ENCODE measurements around the gene SLC44A4. TPM values are rescaled to one million over a fixed set of nuclear protein-coding genes. Genes with fewer than 3 reads are reported as not detected.

SLC44A4 gene
- total RNA-seq, 1 donor = not detected

GRCh38 chr6:31814677-31815024, 64.1 kb downstream of the SLC44A4 start:
- TF ChIP-seq, protein P1, sequence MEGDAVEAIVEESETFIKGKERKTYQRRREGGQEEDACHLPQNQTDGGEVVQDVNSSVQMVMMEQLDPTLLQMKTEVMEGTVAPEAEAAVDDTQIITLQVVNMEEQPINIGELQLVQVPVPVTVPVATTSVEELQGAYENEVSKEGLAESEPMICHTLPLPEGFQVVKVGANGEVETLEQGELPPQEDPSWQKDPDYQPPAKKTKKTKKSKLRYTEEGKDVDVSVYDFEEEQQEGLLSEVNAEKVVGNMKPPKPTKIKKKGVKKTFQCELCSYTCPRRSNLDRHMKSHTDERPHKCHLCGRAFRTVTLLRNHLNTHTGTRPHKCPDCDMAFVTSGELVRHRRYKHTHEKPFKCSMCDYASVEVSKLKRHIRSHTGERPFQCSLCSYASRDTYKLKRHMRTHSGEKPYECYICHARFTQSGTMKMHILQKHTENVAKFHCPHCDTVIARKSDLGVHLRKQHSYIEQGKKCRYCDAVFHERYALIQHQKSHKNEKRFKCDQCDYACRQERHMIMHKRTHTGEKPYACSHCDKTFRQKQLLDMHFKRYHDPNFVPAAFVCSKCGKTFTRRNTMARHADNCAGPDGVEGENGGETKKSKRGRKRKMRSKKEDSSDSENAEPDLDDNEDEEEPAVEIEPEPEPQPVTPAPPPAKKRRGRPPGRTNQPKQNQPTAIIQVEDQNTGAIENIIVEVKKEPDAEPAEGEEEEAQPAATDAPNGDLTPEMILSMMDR (IDR thresholded peaks at IDR 0.05; ENCODE audit: insufficient read depth, low read depth, low read length) = no peak
- peak overlapping the region; percentile 76 for H3K4me3 ChIP-seq (ENCODE audit: low read depth, low read length)
- peak; percentile 99 for DNase-seq (ENCODE audit: low read depth)

- DNase-seq (ENCODE audit: low read depth) = no peak
- TF ChIP-seq, protein P1 (IDR thresholded peaks at IDR 0.05; ENCODE audit: insufficient read depth, low read depth, low read length) = no peak
- peak overlapping the region; percentile 21 for H3K4me3 ChIP-seq (ENCODE audit: low read depth, low read length)
These were observed 65.3 kb downstream of the SLC44A4 start for GRCh38 chr6:31813465-31813849.

Small RNAs within 50 kb of the gene (small RNA-seq; reads per million reads assigned to genes)
- 25.9 reads per million, percentile 94 among the genes with 10 or more reads in this experiment for gene SNORD48
- not detected for gene SNORD52

Other genes with a start within 250 kb of the SLC44A4 start
- gene BAG6, start 226.3 kb downstream of the SLC44A4 start, total RNA-seq = 123 and 166 TPM in 2 replicates
- gene APOM, start 223.1 kb downstream of the SLC44A4 start, total RNA-seq = 0.43 and 0.97 TPM in 2 replicates
- gene C6orf47, start 218.2 kb downstream of the SLC44A4 start, total RNA-seq = 20.7 and 21.9 TPM in 2 replicates
- gene GPANK1, start 214.0 kb downstream of the SLC44A4 start, total RNA-seq = 16.1 and 20.7 TPM in 2 replicates
- gene CSNK2B, start 212.9 kb downstream of the SLC44A4 start, total RNA-seq = 136 and 144 TPM in 2 replicates
- gene LY6G5B, start 209.0 kb downstream of the SLC44A4 start, total RNA-seq = 3.2 and 3.9 TPM in 2 replicates
- gene LY6G5C, start 197.9 kb downstream of the SLC44A4 start, total RNA-seq = 0.43 and 0.64 TPM in 2 replicates
- gene ABHD16A, start 175.7 kb downstream of the SLC44A4 start, total RNA-seq = 43.2 and 76.0 TPM in 2 replicates
- not detected in 2 replicates for gene LY6G6F, start 172.1 kb downstream of the SLC44A4 start, total RNA-seq
- not detected in 2 replicates for gene LY6G6D, start 163.6 kb downstream of the SLC44A4 start, total RNA-seq
- not detected in 2 replicates for gene LY6G6C, start 157.3 kb downstream of the SLC44A4 start, total RNA-seq
- gene MPIG6B, start 155.6 kb downstream of the SLC44A4 start, total RNA-seq = not detected in 2 replicates
- 60.5 and 68.0 TPM in 2 replicates for gene DDAH2, start 149.7 kb downstream of the SLC44A4 start, total RNA-seq
- gene CLIC1, start 142.5 kb downstream of the SLC44A4 start, total RNA-seq = 586 and 701 TPM in 2 replicates
- 9.5 and 13.9 TPM in 2 replicates for gene MSH5, start 139.0 kb downstream of the SLC44A4 start, total RNA-seq
- gene SAPCD1, start 116.3 kb downstream of the SLC44A4 start, total RNA-seq = 0.43 and 1.3 TPM in 2 replicates
- gene VWA7, start 101.7 kb downstream of the SLC44A4 start, total RNA-seq = under 0.01 TPM in 2 replicates
- gene VARS1, start 83.2 kb downstream of the SLC44A4 start, total RNA-seq = 60.0 and 73.1 TPM in 2 replicates
- gene LSM2, start 72.0 kb downstream of the SLC44A4 start, total RNA-seq = 21.6 and 23.7 TPM in 2 replicates
- 0.86 and 0.97 TPM in 2 replicates for gene HSPA1L, start 63.7 kb downstream of the SLC44A4 start, total RNA-seq
- gene HSPA1A, start 63.5 kb downstream of the SLC44A4 start, total RNA-seq = 77.0 and 132 TPM in 2 replicates
- gene HSPA1B, start 51.3 kb downstream of the SLC44A4 start, total RNA-seq = 84.4 and 148 TPM in 2 replicates
- 70.8 and 77.6 TPM in 2 replicates for gene NEU1, start 16.2 kb downstream of the SLC44A4 start, total RNA-seq
- 38.0 and 42.7 TPM in 2 replicates for gene EHMT2, start 18.7 kb upstream of the SLC44A4 start, total RNA-seq
- 1.9 and 3.0 TPM in 2 replicates for gene ZBTB12, start 23.1 kb upstream of the SLC44A4 start, total RNA-seq
- 1.3 and 2.3 TPM in 2 replicates for gene C2, start 48.7 kb upstream of the SLC44A4 start, total RNA-seq
- gene CFB, start 67.1 kb upstream of the SLC44A4 start, total RNA-seq = 3.5 and 12.1 TPM in 2 replicates
- 106 and 120 TPM in 2 replicates for gene NELFE, start 80.0 kb upstream of the SLC44A4 start, total RNA-seq
- 52.2 and 58.9 TPM in 2 replicates for gene SKIC2, start 80.2 kb upstream of the SLC44A4 start, total RNA-seq
- gene DXO, start 93.1 kb upstream of the SLC44A4 start, total RNA-seq = 14.2 and 21.9 TPM in 2 replicates
- gene C4A, start 103.1 kb upstream of the SLC44A4 start, total RNA-seq = 6.0 and 13.9 TPM in 2 replicates
- 6.8 and 9.9 TPM in 2 replicates for gene C4B, start 135.8 kb upstream of the SLC44A4 start, total RNA-seq
- gene CYP21A2, start 159.4 kb upstream of the SLC44A4 start, total RNA-seq = under 0.01 TPM in 2 replicates
- gene TNXB, start 230.3 kb upstream of the SLC44A4 start, total RNA-seq = 4.8 and 17.7 TPM in 2 replicates
- gene ATF6B, start 249.2 kb upstream of the SLC44A4 start, total RNA-seq = 17.3 and 22.9 TPM in 2 replicates